ENCODE results near the gene SNRNP200.
"Not testable (repeated sequence)": the region's sequence is repeated elsewhere in the genome, so short reads cannot be mapped to it uniquely, and the experiment has no call there.

Gene SNRNP200

GRCh38 chr2:96325041-96325883 is 19.9 kb upstream of the SNRNP200 start, which contains the start of gene ITPRIPL1:
TSS of gene ITPRIPL1 (plus strand) at chr2:96325317. CDS start at chr2:96325840, 523 bp downstream.
- DNase-seq, result peak; percentile 62

DNA sequence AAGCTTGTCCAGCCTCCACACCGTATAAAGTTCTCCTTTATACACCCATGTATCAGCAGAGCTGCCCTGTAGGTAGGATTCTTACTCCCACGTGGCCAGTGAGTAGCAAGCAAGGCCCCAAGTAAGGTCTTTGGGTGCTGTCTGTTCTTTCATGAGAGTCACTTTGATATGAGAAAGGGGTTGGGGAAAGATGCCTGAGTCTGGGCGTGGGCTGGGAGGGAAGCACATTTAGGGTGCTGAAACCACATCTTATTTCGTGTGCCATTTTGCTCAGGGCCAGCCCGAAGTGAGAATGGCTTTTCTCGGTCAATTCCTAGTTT is 19.3 kb upstream of the SNRNP200 start:
- DNase-seq, result peak; percentile 53

GRCh38 chr2:96323849-96324248 is 18.5 kb upstream of the SNRNP200 start:
- DNase-seq, result no peak

GRCh38 chr2:96320728-96321622 is 15.6 kb upstream of the SNRNP200 start:
- peak; percentile 68 for DNase-seq

DNA sequence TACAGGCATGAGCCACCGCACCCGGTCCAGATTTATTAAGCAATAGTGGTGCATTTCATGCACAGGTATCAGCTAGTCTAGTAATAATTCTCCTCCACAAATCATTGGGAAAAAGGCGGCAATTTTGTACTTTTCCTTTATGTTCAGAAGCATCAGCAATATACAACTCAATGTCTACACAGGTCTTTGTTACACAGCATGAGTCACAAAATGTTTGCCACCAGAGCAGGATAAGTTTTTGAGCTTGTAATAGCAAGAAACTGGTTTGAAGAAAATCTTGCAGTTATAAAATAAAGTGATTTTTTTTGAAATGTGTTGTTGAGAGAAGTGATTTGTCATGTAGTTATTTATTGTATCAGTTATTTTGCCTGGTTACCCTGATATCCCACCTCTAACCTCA is 15.0 kb upstream of the SNRNP200 start:
- no peak for DNase-seq

- DNase-seq, result no peak
Observed at GRCh38 chr2:96319396-96319795, 14.1 kb upstream of the SNRNP200 start.

DNA sequence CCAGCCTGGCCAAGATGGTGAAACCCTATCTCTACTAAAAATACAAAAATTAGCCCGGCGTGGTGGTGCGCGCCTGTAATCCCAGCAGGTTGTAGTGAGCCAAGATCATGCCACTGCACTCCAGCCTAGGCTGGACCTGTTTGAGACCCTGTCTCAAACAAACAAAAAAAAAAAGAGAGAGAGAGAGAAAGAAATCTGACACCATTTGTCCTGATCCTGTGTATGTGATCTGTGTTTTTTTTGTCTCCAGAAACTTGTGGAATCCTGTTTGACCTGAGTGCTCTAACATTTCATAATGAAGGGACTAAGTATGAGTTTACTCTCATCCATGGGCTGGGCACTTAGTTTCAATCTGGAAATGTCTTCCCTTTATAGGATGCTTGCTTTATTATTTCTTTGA is 13.4 kb upstream of the SNRNP200 start:
- no peak for DNase-seq

DNA sequence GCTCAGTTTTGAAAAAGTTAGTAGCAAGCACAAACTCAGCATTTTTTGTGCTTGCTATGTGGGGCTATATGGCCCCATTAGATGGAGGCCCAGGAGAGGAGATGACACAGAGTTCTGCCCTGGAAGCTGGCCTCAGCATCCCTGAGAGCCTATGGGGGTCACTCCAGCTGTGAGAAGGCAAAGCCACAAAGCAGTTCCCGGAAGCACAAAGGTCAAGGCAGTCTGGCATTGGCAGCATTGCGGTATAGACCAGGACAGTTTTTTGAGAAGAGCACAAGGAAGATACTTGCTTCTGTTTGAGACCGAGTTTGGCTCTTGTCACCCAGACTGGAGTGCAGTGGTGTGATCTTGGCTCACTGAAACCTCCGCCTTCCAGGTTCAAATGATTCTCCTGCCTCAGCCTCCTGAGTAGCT is 12.2 kb upstream of the SNRNP200 start:
- no peak for DNase-seq

- DNase-seq, result no peak
Observed at GRCh38 chr2:96316999-96317398, 11.7 kb upstream of the SNRNP200 start.

DNA sequence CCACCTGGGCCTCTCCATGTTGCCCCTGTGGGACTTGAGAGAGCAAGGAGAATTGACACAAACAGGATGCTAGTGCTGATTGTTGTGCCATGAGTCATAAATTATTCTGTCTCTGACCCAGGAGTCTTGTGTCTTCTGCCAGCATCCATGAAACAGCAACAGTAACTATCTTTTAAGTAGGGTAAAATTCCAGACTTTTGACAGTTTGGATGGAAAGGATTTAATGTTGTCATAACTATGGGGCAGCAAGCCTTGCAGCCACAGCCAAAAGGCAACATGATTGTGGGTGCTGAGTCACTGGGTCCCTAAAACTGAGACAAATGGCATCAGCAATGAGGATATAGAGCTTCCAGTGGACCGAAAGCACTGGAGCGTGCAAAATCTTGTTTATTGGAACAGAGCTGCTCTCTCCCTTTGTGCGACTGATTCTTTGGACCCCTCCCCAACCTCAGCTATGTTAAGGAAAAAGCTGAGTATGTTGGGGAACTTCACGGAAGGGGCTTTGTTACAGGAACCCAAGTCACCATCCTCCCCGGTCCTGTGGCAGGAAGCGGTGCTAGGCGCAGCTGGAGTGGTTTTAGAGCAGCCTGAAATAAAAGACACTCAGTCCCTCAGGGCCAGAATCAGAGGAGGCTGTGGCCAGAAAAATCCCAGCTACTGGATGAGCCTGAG is 10.2 kb upstream of the SNRNP200 start:
- DNase-seq, result peak; percentile 64

- DNase-seq, result no peak
Observed at GRCh38 chr2:96315005-96315399, 9.7 kb upstream of the SNRNP200 start.

- no peak for DNase-seq
Observed at GRCh38 chr2:96308248-96308647, 2.9 kb upstream of the SNRNP200 start.

DNA sequence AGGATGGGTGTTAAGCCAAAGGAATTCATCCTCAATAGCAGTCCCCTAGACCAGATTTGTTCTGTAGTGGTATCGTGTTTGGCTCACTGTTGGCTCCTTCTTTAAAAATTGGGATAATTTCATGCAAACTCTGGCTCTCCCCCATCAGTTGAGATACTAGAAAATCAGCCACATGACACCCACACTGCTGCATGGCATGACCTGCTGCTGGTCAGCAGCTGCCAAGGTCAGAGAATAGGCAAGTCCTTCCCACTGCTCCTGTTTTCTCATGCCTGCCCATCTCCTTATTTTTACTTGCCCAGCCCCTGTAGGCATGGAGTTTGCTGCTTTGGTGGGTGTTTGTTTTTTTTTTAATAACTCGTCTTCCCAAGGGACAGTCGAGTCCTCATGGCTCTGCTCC is 1.0 kb upstream of the SNRNP200 start:
- DNase-seq, result no peak

DNA sequence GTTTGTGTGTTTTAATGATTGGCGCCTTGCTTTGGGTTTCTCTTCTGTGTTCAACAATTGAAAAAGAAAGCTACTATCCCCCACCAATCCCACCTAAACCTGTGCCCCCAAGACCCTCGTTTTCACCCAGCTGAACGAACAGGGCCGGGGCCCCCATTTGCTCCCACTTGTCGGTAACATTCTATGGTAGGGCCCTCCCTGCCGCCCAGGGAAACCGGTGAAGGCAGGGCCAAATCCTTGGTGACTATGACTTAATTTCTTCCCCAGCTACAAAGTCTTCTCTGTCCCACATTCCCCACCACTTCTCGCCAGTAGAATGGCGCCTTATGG is 598 bp upstream of the SNRNP200 start:
- no peak for DNase-seq

GRCh38 chr2:96304606-96305005 is 740 bp downstream of the SNRNP200 start:
- no peak for DNase-seq

DNA sequence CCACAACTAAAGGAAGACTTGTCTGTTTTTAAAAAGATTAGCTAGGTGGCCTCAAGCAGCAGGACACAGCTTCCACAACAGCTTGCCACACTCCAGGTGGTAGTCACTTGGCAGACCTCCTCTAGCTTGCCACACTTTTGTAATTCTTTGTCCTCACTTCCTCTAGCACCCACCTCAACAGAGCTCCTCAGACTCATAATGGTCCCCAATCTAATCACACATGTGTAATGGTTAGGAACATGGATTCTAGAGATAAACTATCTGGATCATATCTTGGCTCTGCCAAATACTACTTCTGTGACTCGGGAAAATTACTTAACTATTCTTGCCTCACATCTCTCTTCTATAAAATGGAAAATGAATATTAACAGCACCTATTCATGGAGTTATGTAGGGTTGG is 3.5 kb downstream of the SNRNP200 start:
- DNase-seq, result no peak

DNA sequence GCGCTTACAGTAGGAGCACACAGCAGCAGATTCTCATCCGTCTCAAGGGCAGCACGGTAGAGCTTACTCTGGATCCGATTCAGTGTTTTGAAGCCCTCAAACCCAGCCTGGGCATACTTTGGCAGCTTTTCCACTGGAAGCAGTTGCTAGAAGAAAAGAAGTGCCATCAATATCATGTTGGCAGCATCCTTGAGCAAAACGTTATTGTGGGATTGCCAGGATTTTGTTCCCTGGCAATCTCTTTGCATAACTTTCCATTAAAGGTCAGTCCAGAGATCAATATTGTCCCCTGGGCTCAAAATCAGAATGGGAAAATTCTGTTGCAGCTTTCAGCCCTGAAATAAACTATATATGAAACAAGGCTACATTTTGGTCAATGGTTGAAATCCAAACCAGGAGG is 8.4 kb downstream of the SNRNP200 start:
- DNase-seq, result no peak

DNA sequence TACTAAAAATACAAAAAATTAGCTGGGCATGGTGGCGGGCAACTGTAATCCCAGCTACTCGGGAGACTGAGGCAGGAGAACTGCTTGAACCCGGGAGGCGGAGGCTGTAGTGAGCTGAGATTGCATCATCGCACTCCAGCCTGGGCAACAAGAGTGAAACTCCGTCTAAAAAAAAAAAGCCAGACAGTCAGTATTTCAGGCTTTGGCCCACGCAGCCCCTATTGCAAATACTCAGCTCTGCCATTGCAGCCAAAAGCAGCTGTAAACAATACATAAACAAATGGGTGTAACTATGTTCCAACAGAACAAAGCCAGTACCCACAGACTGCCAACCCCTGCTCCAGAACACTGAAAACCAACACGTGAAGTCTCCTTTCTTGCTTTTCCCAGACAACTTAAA is 11.1 kb downstream of the SNRNP200 start:
- DNase-seq, result not testable (repeated sequence)

DNA sequence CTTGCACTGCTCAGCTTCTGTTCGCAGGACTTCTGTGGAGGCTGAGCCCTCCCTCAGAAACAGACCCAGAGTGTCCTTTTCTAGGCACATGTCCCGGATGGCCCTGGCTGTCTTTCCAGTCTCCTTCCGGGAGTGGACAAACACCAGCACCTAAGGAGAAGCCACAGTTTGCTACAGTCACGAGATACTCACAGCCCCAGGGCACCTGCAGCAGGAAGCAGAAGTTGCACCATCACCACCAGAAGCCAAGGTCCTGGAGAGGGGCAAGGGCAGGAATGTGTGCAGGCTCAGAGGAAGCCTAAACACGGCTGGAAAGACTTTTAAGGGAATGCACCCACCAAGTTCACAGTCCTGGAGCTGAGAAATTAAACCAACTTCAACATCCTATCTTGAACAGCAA is 13.6 kb downstream of the SNRNP200 start:
- DNase-seq, result no peak

- no peak for DNase-seq
Observed at GRCh38 chr2:96287273-96287856, 18.0 kb downstream of the SNRNP200 start.

GRCh38 chr2:96276787-96277499 is 28.4 kb downstream of the SNRNP200 start:
- no peak for DNase-seq

DNA sequence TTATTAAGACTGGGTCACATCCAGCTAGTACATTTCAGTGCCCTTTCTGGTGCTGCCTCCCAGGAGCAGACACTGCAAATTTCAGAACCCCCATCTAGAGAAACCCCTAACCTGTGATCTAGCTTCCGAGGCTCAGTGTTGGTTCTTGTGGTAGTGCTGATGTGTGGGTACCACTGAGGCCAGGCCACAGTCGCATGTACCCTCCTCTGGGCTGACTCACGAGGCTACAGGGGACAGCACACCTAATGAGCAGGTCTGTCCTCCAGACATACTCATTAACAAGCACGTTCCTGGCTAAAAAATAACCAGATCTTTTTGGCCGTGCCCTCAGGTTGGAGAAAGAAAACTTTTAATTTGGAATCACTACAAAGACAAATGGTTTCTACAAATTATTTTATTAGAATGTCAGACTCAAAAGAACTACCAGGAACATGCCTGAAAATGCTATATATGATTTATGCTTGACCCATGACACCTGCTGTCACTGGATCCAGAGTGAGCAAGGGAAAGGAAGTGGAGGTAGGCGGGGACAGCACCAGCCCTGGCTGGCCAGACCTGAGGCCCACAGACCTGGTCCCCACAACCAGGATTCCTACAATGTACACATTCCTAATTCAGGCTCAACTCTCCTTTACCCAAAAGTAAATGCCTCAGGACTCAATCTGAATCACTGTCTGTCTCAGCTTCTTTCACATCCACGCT is 30.8 kb downstream of the SNRNP200 start:
- no peak for DNase-seq
